Smooth muscle cell (in vitro differentiated cells): Measurements from ENCODE around the gene VRK3. TPM values are rescaled to one million over a fixed set of nuclear protein-coding genes. Genes with fewer than 3 reads are reported as not detected.
"Not testable (repeated sequence)": the region's sequence is repeated elsewhere in the genome, so short reads cannot be mapped to it uniquely, and the experiment has no call there.

Source experiments
- DNase-seq: peaks from one replicate; lab custom pipeline; 2025; ENCODE audit not compliant: unreplicated experiment; lab: John Stamatoyannopoulos, UW
- H2AFZ ChIP-seq: fragments of 200-600 bp; sonication (generic); 2 replicates; pipeline ENCODE4 v1.6.0; 2016; ENCODE audit warnings: antibody characterized with exemption, low read depth, mild to moderate bottlenecking
- H3F3A ChIP-seq: fragments of 200-600 bp; sonication (generic); 2 replicates; pipeline ENCODE4 v1.6.0; 2017; ENCODE audit warnings: antibody characterized with exemption, low read depth
- H3K27ac ChIP-seq: fragments of 200-600 bp; sonication (generic); 2 replicates; pipeline ENCODE4 v1.5.1; 2016; ENCODE audit warnings: low read depth, mild to moderate bottlenecking
- H3K27me3 ChIP-seq: fragments of 200-600 bp; sonication (generic); 2 replicates; pipeline ENCODE4 v1.6.1; 2016; ENCODE audit warnings: low read depth, mild to moderate bottlenecking
- H3K36me3 ChIP-seq: fragments of 200-600 bp; sonication (generic); 2 replicates; pipeline ENCODE4 v1.5.1; 2016; ENCODE audit warnings: low read depth
- H3K4me1 ChIP-seq: fragments of 200-600 bp; sonication (generic); 2 replicates; pipeline ENCODE4 v1.5.1; 2016; ENCODE audit warnings: low read depth
- H3K4me2 ChIP-seq: fragments of 200-600 bp; sonication (generic); 2 replicates; pipeline ENCODE4 v1.6.0; 2016; ENCODE audit warnings: mild to moderate bottlenecking
- H3K4me3 ChIP-seq: fragments of 200-600 bp; sonication (generic); 2 replicates; pipeline ENCODE4 v1.5.1; 2016; ENCODE audit warnings: mild to moderate bottlenecking
- H3K79me2 ChIP-seq: fragments of 200-600 bp; sonication (generic); 2 replicates; pipeline ENCODE4 v1.6.0; 2016; ENCODE audit warnings: low read depth, mild to moderate bottlenecking
- H3K9ac ChIP-seq: fragments of 200-600 bp; sonication (generic); 2 replicates; pipeline ENCODE4 v1.6.0; 2016; ENCODE audit warnings: low read depth
- H3K9me3 ChIP-seq: fragments of 200-600 bp; sonication (generic); replicated peaks from 2 replicates; pipeline ENCODE4 v1.5.1; 2016; ENCODE audit warnings: low read depth
- H4K20me1 ChIP-seq: fragments of 200-600 bp; sonication (generic); 2 replicates; pipeline ENCODE4 v1.6.0; 2016; ENCODE audit warnings: low read depth
- WGBS: methylation state at CpG from one replicate; pipeline ENCODE4 v1.1.7; 2016; ENCODE audit warnings: low lambda C conversion rate; 5-methylcytosine and 5-hydroxymethylcytosine counted together
- polyA plus RNA-seq: library from polyadenylated mRNA; unstranded; fragments of >200 nt; fragmentation: Nextera tagmentation; extraction: Ambion mirVana; gene quantifications from 2 replicates; pipeline ENCODE4 v1.2.1, GENCODE V29; 2016
- total RNA-seq: library from RNA; depleted of rRNA; stranded (reverse); fragments of >200 nt; gene quantifications from 2 replicates; pipeline ENCODE4 v1.2.3, GENCODE V29; 2014
- TF ChIP-seq, protein P1 (sequence below): fragments of 200-600 bp; sonication (generic); IDR thresholded peaks from 2 replicates; pipeline ENCODE4 v1.5.1; 2017; ENCODE audit warnings: borderline replicate concordance, mild to moderate bottlenecking, antibody characterized with exemption; ENCODE audit not compliant: insufficient read depth, poor library complexity, severe bottlenecking

Gene VRK3
- total and polyA plus RNA-seq, 2 experiments from 2014 or later: 24.6 to 41.4 TPM

DNA sequence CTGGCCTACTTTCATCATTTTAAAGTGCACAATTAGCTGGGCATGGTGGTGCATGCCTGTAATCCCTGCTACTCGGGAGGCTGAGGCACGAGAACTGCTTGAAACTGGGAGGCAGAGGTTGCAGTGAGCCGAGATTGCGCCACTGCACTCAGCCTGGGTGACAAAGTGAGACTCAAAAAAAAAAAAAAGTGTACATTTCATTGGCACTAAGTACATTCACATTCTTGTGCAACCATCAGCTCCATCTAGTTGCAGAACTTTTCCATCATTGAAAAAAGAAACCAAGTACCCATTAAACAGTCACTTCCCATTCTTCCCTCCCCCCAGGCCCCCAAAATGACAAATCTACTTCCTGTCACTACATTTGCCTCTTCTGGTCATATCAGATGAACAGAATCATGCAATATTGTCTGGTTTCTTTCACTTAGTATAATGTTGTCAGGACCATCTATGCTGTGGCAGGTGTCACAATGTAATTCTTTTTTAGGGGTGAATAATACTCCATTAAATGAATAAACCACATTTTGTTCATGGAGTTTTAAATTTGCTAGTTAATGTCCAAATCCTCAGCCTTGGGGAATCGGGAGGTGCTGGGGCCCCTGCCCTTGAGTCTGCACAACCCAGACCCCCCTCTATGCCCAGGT is 56.8 kb downstream of the VRK3 start:
- Histone ChIP-seq H3K27ac (no peak overlapping the region), H3K9ac (no peak overlapping the region), H3K79me2 (no peaks in the 10 kb centered on the region), H3K36me3 (no peaks in the 10 kb centered on the region), H3K9me3 (no peaks in the 10 kb centered on the region), H3K4me1 (no peaks in the 10 kb centered on the region), H3K4me3 (no peak overlapping the region), H3F3A (no peaks in the 10 kb centered on the region), H2AFZ (no peak overlapping the region), H3K27me3 (no peaks in the 10 kb centered on the region), H3K4me2 (no peak overlapping the region), H4K20me1 (no peaks in the 10 kb centered on the region)
- TF ChIP-seq, protein P1, sequence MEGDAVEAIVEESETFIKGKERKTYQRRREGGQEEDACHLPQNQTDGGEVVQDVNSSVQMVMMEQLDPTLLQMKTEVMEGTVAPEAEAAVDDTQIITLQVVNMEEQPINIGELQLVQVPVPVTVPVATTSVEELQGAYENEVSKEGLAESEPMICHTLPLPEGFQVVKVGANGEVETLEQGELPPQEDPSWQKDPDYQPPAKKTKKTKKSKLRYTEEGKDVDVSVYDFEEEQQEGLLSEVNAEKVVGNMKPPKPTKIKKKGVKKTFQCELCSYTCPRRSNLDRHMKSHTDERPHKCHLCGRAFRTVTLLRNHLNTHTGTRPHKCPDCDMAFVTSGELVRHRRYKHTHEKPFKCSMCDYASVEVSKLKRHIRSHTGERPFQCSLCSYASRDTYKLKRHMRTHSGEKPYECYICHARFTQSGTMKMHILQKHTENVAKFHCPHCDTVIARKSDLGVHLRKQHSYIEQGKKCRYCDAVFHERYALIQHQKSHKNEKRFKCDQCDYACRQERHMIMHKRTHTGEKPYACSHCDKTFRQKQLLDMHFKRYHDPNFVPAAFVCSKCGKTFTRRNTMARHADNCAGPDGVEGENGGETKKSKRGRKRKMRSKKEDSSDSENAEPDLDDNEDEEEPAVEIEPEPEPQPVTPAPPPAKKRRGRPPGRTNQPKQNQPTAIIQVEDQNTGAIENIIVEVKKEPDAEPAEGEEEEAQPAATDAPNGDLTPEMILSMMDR: no peak
- 88% methylated on average over 5 of the region's 5 CpGs for WGBS
- DNase-seq: no peak

DNA sequence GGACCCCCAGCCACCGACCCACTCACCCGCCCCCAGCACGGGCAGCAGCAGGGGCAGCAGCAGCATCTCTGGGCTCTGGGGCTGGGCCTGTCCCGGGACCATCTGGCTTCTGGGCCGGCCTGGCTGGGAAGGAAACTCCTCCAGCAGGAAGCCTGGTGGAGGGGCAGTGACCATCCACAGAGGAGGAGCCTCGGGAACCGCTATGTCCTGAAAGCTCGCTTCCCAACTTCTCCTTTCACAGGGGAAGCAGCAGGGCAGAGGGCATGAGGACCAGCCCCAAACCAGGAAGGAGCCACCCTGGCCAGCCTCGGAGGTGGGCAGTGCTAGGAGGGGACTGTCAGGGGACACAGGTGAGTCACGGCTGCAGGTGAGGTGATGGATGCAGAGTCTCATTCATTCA is 64.2 kb downstream of the VRK3 start, which contains the start of gene SIGLEC11:
Gene SIGLEC11, minus strand, starts transcription at position 193 of the 400 bp plus-strand sequence. Its CDS starts 91 bp downstream, at position 102.
- not testable (repeated sequence) for H2AFZ ChIP-seq, H3K27me3 ChIP-seq, H3F3A ChIP-seq, H4K20me1 ChIP-seq, H3K4me2 ChIP-seq, H3K4me3 ChIP-seq, H3K9me3 ChIP-seq, H3K36me3 ChIP-seq, H3K79me2 ChIP-seq, H3K9ac ChIP-seq, H3K27ac ChIP-seq, H3K4me1 ChIP-seq, DNase-seq
- 89% methylated on average over 6 of the region's 10 CpGs for WGBS

DNA sequence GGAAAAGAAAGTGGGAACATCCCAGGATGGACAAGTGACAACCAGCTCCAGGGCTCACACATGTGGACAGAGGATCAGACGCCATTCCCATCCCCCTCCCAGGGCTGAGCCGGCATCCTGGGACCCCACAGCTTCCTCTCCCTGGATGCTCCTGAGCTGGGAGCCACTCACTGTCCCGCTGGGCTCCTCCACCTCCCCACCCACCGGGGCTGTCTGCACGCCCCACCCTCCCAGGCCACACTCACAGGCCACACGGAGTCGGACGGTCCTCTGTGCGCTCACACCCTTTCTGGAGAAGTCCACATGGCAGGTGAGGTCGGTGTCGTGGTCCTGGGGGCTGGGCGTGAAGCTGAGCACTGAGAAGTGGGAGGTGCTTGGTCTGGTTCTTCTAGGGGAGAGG is 65.3 kb downstream of the VRK3 start:
- H3K27me3 ChIP-seq, H2AFZ ChIP-seq, H3K9ac ChIP-seq, H3K9me3 ChIP-seq, H3K36me3 ChIP-seq, H3K4me2 ChIP-seq, H3K4me1 ChIP-seq, H3K4me3 ChIP-seq, H4K20me1 ChIP-seq, H3F3A ChIP-seq, DNase-seq, H3K27ac ChIP-seq, H3K79me2 ChIP-seq: not testable (repeated sequence)
- no CpG with 5 or more reads among the region's 12 CpGs for WGBS

DNA sequence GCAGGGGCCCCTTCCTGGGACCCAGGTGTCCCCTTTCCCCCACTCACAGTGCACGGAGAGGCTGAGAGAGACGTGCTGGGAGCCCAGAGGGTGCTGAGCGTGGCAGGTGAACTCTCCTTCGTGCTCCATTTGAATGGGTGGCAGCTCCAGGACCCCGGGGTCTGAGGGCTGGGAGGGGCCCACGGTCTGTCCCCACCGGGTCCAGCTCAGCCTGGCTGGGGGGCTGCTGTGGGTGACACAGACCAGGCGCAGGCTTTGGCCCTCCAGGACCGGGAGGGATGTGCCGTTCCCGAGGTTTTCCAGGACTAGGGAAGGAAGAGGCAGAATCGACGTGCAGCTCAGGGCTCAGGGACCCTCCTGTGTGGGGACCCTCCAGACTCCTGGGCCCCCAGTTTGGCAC is 66.6 kb downstream of the VRK3 start:
- not testable (repeated sequence) for H3K27ac ChIP-seq, H3K79me2 ChIP-seq, H3K36me3 ChIP-seq, H4K20me1 ChIP-seq, H3F3A ChIP-seq, H3K4me2 ChIP-seq, H2AFZ ChIP-seq, DNase-seq, H3K9me3 ChIP-seq, H3K9ac ChIP-seq, H3K4me3 ChIP-seq, H3K27me3 ChIP-seq, H3K4me1 ChIP-seq
- WGBS: 79% methylated on average over 13 of the region's 13 CpGs

DNA sequence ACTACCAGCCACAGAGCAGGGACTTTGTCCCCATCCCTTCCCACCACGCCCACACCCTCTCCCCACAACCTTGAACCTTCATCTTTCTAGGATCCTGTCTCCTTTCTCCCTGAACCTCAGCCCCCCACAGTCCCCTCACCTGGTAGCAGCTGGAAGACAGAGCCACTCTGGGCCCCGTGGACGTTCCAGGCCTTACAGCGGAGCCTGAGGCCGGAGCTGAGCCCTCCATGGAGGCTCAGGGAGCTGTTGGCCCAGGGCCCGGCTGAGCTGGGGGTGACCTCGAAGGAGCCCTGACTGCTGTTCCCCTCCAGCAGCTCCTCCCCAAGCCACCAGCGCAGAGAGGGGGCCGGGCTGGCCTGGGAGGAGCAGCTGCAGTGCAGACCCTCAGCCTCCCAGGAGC is 67.0 kb downstream of the VRK3 start:
- not testable (repeated sequence) for H3K9me3 ChIP-seq, H3F3A ChIP-seq, H4K20me1 ChIP-seq, H3K4me3 ChIP-seq, H3K27ac ChIP-seq, H3K4me1 ChIP-seq, H3K79me2 ChIP-seq, H3K27me3 ChIP-seq, H3K9ac ChIP-seq, H3K4me2 ChIP-seq, DNase-seq, H3K36me3 ChIP-seq, H2AFZ ChIP-seq
- WGBS: 85% methylated on average over 9 of the region's 9 CpGs
